ENCODE results near the gene UBE2N. TPM values are rescaled to one million over a fixed set of nuclear protein-coding genes. Genes with fewer than 3 reads are reported as not detected.

UBE2N gene
- total and polyA plus RNA-seq, 2 of the 8 experiments (the other 6 are each of a cell fraction or from before 2014, with no cell fraction given) = 108 to 225 TPM

DNA sequence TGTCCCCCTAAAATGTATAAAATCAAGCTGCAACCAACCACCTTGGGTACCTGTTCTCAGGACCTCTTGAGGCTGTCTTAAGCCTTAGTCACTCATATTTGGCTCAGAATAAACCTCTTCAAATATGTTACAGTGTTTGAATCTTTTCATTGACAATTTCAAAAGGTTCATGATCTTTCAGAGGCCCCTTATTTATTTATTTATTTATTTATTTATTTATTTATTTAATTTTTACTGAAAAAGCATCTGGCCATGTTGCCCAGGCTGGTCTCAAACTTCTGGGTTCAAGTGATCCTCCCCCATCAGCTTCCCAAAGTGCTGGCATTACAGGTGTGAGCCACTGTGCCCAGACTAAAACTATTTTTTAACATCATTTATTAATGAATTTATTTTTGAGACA is 72.2 kb downstream of the UBE2N start:
- Histone ChIP-seq H4K91ac (replicated peaks; ENCODE audit: insufficient read length, low read length) (no peak overlapping the region), H3K23me2 (ENCODE audit: low read depth, low read length) (peaks cover 3% of the 10 kb centered on the region; the same call in 1 of the 2 replicates), H3K9ac (replicated peaks in 1 of 4; ENCODE audit: extremely low read depth in 1 of 4, low read depth in 3 of 4, low read length in 3 of 4) (no peak overlapping the region), H3K4me3 (ENCODE audit: extremely low read depth in 1 of 4, insufficient read depth in 2 of 4, low read depth in 3 of 4, low read length in 4 of 4) (no peak overlapping the region; a peak in 1 of 8 replicates), H4K5ac (ENCODE audit: insufficient read length, low read depth, low read length) (no peak overlapping the region), H3K18ac (ENCODE audit: extremely low read depth, low read length) (no peak overlapping the region; the same call in 1 of the 2 replicates), H4K8ac (ENCODE audit: extremely low read depth, insufficient read depth, low read length) (no peak overlapping the region), H3K79me2 (ENCODE audit: control insufficient read depth in 1 of 2, insufficient read depth in 2 of 2, low read length in 2 of 2) (no peaks in the 10 kb centered on the region), H3K79me1 (ENCODE audit: low read depth, low read length) (no peaks in the 10 kb centered on the region), H3K14ac (ENCODE audit: insufficient read length) (no peak overlapping the region), H3K4me2 (ENCODE audit: insufficient read depth in 1 of 2, low read depth in 2 of 2, low read length in 2 of 2) (peak overlapping the region; percentile 18 to 43; a peak in 2 of 4 replicates), H2BK120ac (replicated peaks; ENCODE audit: low read depth, low read length) (peak overlapping the region; percentile 54), H3K36me3 (ENCODE audit: control insufficient read depth in 2 of 4, insufficient read depth in 4 of 4, low read length in 3 of 4) (no peaks in the 10 kb centered on the region), H2BK20ac (ENCODE audit: low read length) (no peak overlapping the region), H2BK12ac (ENCODE audit: low read depth, low read length) (no peak overlapping the region), H4K20me1 (replicated peaks in 1 of 2; ENCODE audit: control insufficient read depth in 1 of 2, insufficient read depth in 2 of 2, low read length in 2 of 2) (no peaks in the 10 kb centered on the region), H2AFZ (ENCODE audit: low read length) (no peak overlapping the region), H3K4ac (replicated peaks; ENCODE audit: insufficient read length, low read depth, low read length) (no peak overlapping the region), H2BK15ac (ENCODE audit: low read length) (no peak overlapping the region), H2AK5ac (ENCODE audit: low read depth, low read length) (no peak overlapping the region), H3K23ac (ENCODE audit: insufficient read length) (no peak overlapping the region), H3K56ac (replicated peaks; ENCODE audit: insufficient read length, low read depth, low read length) (no peak overlapping the region), H3K27me3 (replicated peaks in 1 of 4; ENCODE audit: control insufficient read depth in 3 of 4, extremely low read depth in 1 of 4, insufficient read depth in 3 of 4, low read length in 3 of 4) (no peaks in the 10 kb centered on the region), H3K4me1 (replicated peaks in 1 of 4; ENCODE audit: control insufficient read depth in 3 of 4, insufficient read depth in 4 of 4, low read length in 3 of 4) (peaks cover 2 to 7% (median 3%) of the 10 kb centered on the region in 4 experiments; a peak in 4 of 7 replicates), H2BK5ac (ENCODE audit: low read depth, low read length) (peak overlapping the region; percentile 52; the same call in 1 of the 2 replicates), H3K27ac (ENCODE audit: low read depth, low read length) (no peak overlapping the region), H3K9me3 (ENCODE audit: insufficient read depth in 2 of 2, low read depth in 1 of 2, low read length in 1 of 2) (no peaks in the 10 kb centered on the region)
- ChIA-PET CTCF (ENCODE audit: partially characterized antibody) (no interaction called here), POLR2A (ENCODE audit: partially characterized antibody) (interaction anchor here (1.5 to 1.9 kb wide), 2 partner anchors 11 to 15 kb away, joined by 4 read pairs; no protein-coding TSS in a partner anchor)
- no peak for FAIRE-seq
- no peak for DNase-seq (ENCODE audit: low read depth in 1 of 2, low spot score in 2 of 2)
- TF ChIP-seq TEAD4 (IDR thresholded peaks at IDR 0.05; ENCODE audit: low read depth, low read length) (no peak), KDM5A (IDR thresholded peaks at IDR 0.05; ENCODE audit: low read length) (no peak), PHF8 (conservative IDR thresholded peaks at IDR 0.05; ENCODE audit: low read depth, low read length) (no peak), ATF3 (IDR thresholded peaks at IDR 0.05; ENCODE audit: insufficient read depth, low read depth, low read length) (no peak), EP300 (IDR thresholded peaks at IDR 0.05; ENCODE audit: borderline replicate concordance in 1 of 2, low read depth in 2 of 2, low read length in 2 of 2) (no peak), CHD1 (IDR thresholded peaks at IDR 0.05; ENCODE audit: low read depth, low read length) (no peak), GABPA (IDR thresholded peaks at IDR 0.05; ENCODE audit: borderline replicate concordance, insufficient read depth, low read length) (no peak), JUN (IDR thresholded peaks at IDR 0.05; ENCODE audit: low read depth, low read length) (no peak), RFX5 (IDR thresholded peaks at IDR 0.05; ENCODE audit: borderline replicate concordance, low read depth, low read length) (no peak), POLR2A (IDR thresholded peaks at IDR 0.05; ENCODE audit: control extremely low read depth in 1 of 2, low read depth in 2 of 2, low read length in 2 of 2) (no peak), POLR2AphosphoS5 (IDR thresholded peaks at IDR 0.05; ENCODE audit: low read depth, low read length) (no peak)
